Subcutaneous abdominal adipose tissue (tissue), 5 donors: ENCODE measurements around the gene NCAN.

Source experiments
- H3K27ac ChIP-seq: one replicate; pipeline ENCODE4 v1.7.0; 2013; ENCODE audit warnings: low read depth, mild to moderate bottlenecking, inconsistent platforms, low read length, moderate library complexity
- H3K27me3 ChIP-seq, 5 donors: one replicate each; pipeline ENCODE4 v1.7.0; 2013; ENCODE audit warnings: low read length in 5 of 5, inconsistent platforms in 1 of 5; ENCODE audit not compliant: control insufficient read depth in 5 of 5, insufficient read depth in 4 of 5
- H3K36me3 ChIP-seq, 5 donors: one replicate each; pipeline ENCODE4 v1.7.0; 2013; ENCODE audit warnings: low read length in 5 of 5; ENCODE audit not compliant: control insufficient read depth in 5 of 5, insufficient read depth in 5 of 5
- H3K4me1 ChIP-seq, 5 donors: one replicate each; pipeline ENCODE4 v1.7.0; 2013; ENCODE audit warnings: low read length in 5 of 5, mild to moderate bottlenecking in 3 of 5, moderate library complexity in 1 of 5; ENCODE audit not compliant: control insufficient read depth in 5 of 5, insufficient read depth in 5 of 5
- H3K4me3 ChIP-seq, 5 donors: one replicate each; pipeline ENCODE4 v1.7.0; 2013; ENCODE audit warnings: low read length in 5 of 5, low read depth in 1 of 5
- H3K9ac ChIP-seq, 5 donors: one replicate each; pipeline ENCODE4 v1.7.0; 2013; ENCODE audit warnings: low read length in 5 of 5, mild to moderate bottlenecking in 4 of 5, moderate library complexity in 3 of 5
- H3K9me3 ChIP-seq, 5 donors: one replicate each; pipeline ENCODE4 v1.7.0; 2013; ENCODE audit warnings: low read length in 5 of 5; ENCODE audit not compliant: control insufficient read depth in 5 of 5
- donor health status: healthy.
- donor health status: healthy.
- donor health status: healthy.
- donor health status: healthy.
- donor health status: healthy.

The NCAN gene

DNA sequence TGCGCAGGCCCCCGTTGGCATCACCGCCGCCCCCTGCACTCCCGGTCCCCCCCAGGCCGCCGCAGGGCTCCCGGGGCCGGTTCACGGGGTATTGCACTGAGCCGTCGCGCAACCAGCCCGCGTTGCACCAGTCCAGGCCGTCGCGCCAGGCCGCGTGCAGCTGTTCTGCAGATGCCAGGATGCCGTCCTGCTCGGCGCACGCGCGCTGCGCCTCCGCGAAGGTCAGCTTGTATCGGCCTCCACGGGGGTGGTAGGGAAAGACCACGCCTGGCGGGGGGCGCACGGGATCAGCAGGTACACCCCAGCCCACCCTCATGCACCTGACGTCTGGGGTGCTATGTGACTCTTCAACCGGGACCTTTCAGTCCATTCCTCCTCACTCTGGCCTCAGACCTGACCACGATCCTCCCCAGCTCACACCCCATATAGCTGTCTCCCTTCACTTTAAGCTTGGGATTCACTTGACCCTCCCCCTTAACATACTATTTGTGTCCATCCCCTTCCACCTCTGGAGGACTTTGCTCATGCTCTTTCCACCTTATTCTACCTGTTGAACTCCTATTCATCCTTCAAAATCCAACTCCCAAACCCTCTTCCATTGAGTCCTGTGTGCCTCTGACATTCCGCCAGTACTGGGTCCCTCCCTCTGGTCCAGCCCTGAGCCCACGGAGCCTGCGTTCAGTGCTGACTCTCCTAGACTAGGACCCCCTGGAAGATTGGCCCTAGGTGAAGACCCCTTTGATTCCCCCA lies 47.0 kb downstream of the NCAN start:
- H3K9me3 ChIP-seq: peaks cover 0 to 8% (median 4%) of the 10 kb centered on the region in 5 donors
- H3K4me1 ChIP-seq: peaks cover 0 to 7% (median 0%) of the 10 kb centered on the region in 5 donors
- no peak overlapping the region for H3K27ac ChIP-seq
- H3K4me3 ChIP-seq: no peak overlapping the region
- H3K36me3 ChIP-seq: no peaks in the 10 kb centered on the region
- peaks cover 22 to 57% (median 39%) of the 10 kb centered on the region in 5 donors for H3K27me3 ChIP-seq
- no peak overlapping the region for H3K9ac ChIP-seq

DNA sequence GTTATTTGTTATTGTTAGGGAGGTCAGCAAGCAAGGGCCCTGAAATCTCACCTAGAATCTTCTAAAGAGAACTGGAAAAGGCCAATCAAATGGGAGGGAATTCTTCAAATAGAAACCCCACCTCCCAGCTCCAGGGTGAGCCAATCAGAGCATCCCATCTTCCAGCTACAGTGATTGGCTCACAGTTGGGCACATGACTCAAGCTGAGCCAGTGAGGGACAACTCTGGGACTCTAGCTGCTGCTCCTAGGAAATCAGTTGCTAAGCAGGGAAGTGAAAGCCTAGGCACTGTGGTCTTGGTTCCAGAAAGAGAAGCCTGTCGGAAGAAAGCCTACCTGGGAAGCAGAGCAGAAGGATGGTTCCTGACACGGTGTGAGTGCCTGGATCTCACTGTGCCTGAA lies 48.0 kb downstream of the NCAN start:
- Histone ChIP-seq H3K36me3 (no peaks in the 10 kb centered on the region), H3K4me1 (peaks cover 0 to 7% (median 0%) of the 10 kb centered on the region in 5 donors), H3K27me3 (peaks cover 21 to 57% (median 39%) of the 10 kb centered on the region in 5 donors), H3K9me3 (peaks cover 0 to 8% (median 4%) of the 10 kb centered on the region in 5 donors), H3K27ac (no peak overlapping the region), H3K4me3 (no peak overlapping the region), H3K9ac (no peak overlapping the region)

DNA sequence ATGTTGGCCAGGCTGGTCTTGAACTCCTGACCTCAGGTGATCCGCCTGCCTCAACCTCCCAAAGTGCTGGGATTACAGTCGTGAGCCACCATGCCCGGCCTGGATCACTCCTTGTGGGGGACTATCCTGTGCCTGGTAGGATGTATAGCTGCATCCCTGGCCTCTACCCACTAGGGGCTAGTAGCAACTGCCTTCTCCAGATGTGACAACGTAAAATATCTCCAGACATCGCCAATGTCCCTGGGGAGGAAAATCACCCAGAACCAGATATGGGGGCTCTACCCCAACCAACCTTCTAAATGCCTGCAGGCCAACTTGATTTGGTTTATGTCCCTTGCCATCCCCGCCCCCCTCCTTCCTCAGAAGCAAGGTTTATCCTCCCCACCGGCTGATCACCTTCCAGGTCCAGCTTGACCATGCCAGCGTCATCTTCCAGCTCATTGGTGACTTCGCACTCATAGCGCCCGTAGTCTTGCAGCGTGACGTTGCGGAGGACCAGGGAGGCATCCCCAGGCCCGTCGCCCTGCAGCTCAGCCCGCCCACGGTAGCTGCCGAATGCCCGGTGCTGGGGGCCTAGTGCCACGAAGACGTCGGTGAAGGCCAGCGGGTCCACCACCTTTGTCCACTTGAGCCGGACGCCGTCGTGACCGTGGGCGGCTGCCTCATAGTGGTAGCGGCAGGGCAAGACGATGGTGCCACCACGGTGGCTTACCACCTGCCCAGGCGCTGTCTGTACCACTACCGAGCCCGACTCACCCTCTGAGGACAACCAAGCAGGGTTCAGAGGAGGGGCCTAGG lies 48.9 kb downstream of the NCAN start:
- peaks cover 0 to 7% (median 0%) of the 10 kb centered on the region in 5 donors for H3K4me1 ChIP-seq
- no peak overlapping the region for H3K4me3 ChIP-seq
- H3K36me3 ChIP-seq: no peaks in the 10 kb centered on the region
- peaks cover 0 to 8% (median 4%) of the 10 kb centered on the region in 5 donors for H3K9me3 ChIP-seq
- H3K27me3 ChIP-seq: peaks cover 18 to 53% (median 38%) of the 10 kb centered on the region in 5 donors
- H3K9ac ChIP-seq: no peak overlapping the region
- H3K27ac ChIP-seq: no peak overlapping the region

DNA sequence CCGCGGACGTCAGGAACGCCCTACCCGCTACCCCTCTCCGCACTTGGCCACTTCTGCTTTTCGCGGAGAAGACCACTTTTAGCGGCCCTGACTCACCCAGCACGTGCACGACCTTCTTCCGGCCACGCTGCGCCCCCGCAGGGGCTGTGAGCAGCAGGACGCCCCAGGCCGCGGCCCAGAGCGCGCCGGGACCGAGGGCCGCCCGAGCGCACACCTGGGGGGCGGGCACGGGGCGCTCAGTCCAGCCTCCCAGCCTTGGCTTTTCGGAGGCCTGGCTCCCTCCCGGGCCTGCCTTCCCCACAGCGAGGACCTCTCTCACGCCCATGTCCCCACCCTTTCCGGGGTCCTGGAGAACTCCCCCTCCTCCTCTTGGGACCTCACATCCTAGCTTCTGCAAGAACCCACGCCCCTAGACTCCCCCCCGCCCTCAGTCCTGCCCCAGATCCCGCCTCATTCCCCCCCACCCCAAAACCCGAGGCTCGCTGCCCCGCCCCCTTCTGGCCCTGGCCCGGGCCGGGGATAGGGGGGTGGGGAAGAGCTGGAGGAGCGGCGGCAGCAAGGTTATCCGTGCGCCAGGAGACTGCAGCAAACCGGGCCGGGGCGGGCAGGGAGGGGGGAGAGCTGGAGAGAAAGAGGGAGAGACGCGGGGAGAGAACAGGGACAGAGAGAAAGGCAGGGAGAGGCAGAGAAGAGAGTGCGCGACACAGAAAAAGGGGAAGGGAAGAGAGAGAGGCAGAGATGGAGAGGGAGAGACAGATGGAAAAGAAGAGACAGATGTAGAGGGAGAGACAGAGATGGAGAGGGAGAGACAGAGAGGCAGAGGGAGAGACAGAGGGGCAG lies 49.8 kb downstream of the NCAN start:
- Histone ChIP-seq H3K36me3 (no peaks in the 10 kb centered on the region), H3K27me3 (peaks cover 14 to 45% (median 35%) of the 10 kb centered on the region in 5 donors), H3K4me3 (peak overlapping the region in 1 of 5 donors; percentile 34), H3K9me3 (peaks cover 0 to 8% (median 4%) of the 10 kb centered on the region in 5 donors), H3K27ac (no peak overlapping the region), H3K4me1 (peaks cover 0 to 7% (median 0%) of the 10 kb centered on the region in 5 donors), H3K9ac (no peak overlapping the region)

DNA sequence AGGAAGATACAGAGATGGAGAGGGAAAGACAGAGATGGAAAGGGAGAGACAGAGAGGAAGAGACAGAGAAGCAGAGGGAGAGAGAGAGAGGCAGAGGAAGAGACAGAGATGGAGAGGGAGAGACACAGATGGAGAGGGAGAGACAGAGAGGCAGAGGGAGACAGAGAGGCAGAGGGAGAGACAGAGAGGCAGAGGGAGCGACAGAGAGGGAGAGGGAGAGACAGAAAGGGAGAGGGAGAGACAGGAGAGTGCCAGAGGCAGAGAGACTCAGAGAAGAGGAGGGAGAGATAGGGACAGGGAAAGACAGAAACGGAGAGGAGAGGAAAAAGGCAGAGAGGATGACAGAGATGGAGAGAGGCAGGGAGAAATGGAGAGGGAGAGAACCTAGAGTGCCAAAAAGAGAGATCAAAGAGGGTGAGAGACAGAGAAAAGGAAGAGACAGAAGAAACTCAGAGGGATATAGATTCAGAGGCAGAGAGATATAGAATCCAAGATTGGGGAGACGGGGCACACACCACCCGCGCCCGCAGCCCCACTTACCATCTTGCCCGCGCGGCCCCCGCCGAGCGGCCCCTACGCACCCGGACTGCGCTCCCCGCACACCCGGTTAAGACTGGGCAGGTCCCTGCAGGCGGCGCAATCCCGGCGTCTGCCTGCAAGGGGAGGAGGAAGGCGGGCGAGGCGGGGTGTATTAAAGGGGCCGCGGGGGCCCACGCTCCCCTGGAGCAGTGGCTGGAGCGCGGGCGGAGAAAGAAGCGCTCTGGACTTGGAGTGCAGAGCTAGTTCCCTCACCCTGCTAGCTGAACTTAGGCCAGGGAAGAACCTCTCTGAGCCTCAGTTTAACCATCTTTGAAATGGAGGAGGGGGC lies 50.7 kb downstream of the NCAN start:
- Histone ChIP-seq H3K9ac (no peak overlapping the region), H3K4me3 (no peak overlapping the region), H3K4me1 (peaks cover 0 to 7% (median 0%) of the 10 kb centered on the region in 5 donors), H3K36me3 (no peaks in the 10 kb centered on the region), H3K27ac (no peak overlapping the region), H3K27me3 (peaks cover 7 to 39% (median 32%) of the 10 kb centered on the region in 5 donors), H3K9me3 (peaks cover 0 to 8% (median 4%) of the 10 kb centered on the region in 5 donors)

DNA sequence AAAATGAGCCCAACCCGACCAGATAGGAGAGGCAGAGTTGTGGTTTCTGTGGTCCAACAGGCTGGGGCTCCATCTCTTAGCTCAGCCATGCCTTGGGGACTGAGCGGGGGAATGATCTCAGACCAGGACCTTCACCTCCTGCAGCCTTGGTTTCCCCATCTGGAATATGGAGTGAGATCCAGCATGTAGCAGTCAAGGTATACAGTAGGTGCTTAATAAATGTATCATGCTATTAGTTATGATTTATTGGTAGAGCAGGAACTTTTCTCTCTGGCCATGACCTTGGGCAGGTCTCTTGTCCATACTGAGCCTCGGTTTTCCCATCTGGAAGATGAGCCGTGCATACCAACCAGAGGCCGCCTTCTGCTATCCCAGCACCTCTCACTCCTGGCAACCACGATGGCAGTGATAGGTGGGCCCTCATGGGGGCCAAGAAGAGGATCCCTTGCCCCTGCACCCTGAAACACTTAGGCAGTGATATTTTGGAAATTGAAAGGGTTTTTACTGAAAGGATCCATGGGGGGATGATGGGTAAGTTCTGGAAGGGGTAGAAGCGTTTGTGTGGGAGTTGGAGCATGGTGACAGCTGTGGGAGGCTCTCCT lies 52.2 kb downstream of the NCAN start:
- no peak overlapping the region for H3K9ac ChIP-seq
- H3K4me3 ChIP-seq: no peak overlapping the region
- peaks cover 0 to 8% (median 4%) of the 10 kb centered on the region in 5 donors for H3K9me3 ChIP-seq
- H3K27ac ChIP-seq: no peak overlapping the region
- peaks cover 7 to 39% (median 27%) of the 10 kb centered on the region in 5 donors for H3K27me3 ChIP-seq
- peaks cover 0 to 7% (median 0%) of the 10 kb centered on the region in 5 donors for H3K4me1 ChIP-seq
- no peaks in the 10 kb centered on the region for H3K36me3 ChIP-seq

DNA sequence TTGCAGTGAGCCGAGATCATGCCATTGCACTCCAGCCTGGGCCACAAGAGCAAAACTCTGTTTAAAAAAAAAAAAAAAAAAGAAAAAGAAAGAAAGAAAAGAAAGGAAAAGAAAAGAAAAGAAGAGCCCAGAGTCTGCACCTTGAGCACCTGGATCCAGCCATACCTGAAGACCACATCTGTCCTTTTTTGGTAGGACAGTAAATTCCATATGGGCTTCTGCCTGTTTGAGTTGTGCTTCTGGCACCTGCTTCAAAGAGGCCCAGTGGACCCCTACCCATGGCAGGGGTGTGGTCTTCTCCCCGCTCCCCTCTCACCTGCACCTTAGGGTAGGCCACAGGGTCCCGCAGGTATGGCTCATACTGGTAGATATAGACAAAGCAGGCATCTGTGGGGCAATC lies 55.5 kb downstream of the NCAN start:
- Histone ChIP-seq H3K9ac (no peak overlapping the region), H3K9me3 (no peaks in the 10 kb centered on the region), H3K27me3 (peaks cover 3 to 23% (median 11%) of the 10 kb centered on the region in 5 donors), H3K4me3 (no peak overlapping the region), H3K4me1 (no peaks in the 10 kb centered on the region), H3K36me3 (no peaks in the 10 kb centered on the region), H3K27ac (no peak overlapping the region)

DNA sequence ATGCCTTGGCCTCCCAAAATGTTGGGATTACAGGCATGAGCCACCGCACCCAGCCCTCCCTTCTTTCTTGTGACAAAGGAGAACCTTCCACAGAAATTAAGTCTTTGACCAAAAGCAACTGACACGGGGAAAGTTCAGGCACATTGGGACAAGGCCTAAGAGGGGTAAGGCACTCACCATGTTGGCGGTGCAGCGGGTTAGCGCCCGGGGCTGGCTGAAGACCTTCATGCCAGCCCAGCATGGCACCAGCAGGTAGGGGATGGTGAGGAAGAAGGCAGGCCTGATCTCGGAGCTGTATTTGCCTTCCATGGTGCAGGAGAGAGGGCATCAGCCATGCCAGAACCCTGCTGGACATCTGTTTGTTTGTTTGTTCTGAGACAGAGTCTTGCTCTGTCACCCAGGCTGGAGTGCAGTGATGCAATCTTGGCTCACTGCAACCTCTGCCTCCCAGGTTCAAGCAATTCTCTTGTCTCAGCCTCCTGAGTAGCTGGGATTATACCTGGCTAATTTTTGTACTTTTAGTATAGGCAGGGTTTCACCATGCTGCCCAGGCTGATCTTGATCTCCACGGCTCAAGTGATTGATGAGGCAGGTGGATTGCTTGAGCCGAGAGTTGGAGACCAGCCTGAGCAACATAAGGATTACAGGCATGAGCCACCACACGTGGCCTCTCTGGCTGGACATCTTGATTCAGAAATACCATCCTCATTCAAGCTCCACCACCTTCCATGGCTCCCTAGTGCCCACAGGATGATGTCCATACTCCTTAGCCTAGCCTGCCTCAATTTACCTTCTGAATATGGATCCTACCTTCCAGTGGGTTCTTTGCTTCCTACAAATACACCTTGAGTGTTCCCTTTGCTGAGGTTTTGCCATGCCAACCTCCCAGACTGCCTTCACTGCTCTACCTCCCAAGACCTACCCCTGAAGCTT lies 57.0 kb downstream of the NCAN start:
- H3K27ac ChIP-seq: no peak overlapping the region
- no peak overlapping the region for H3K4me3 ChIP-seq
- peaks cover 0 to 10% (median 0%) of the 10 kb centered on the region in 5 donors for H3K4me1 ChIP-seq
- H3K27me3 ChIP-seq: peaks cover 4 to 21% (median 8%) of the 10 kb centered on the region in 5 donors
- H3K36me3 ChIP-seq: no peaks in the 10 kb centered on the region
- H3K9ac ChIP-seq: no peak overlapping the region
- H3K9me3 ChIP-seq: no peaks in the 10 kb centered on the region
